Endothelial cell of umbilical vein (primary cell): Measurements from ENCODE around the gene PCDH15. TPM values are rescaled to one million over a fixed set of nuclear protein-coding genes. Genes with fewer than 3 reads are reported as not detected.

ENCODE experiments used
- BruUV-seq: library from RNA; stranded (reverse); fragments of 400-500 nt; replicated peaks from 2 replicates; lab custom pipeline; 2021; lab: Mats Ljungman, UMichigan
- CTCF ChIA-PET: fragments of 300-600, 350-600 bp; sonication (Branson Sonifier 250); formaldehyde crosslinking; loops from one replicate; lab custom pipeline; 2021; ENCODE audit warnings: antibody characterized with exemption, inconsistent platforms; lab: Charles Lee
- POLR2A ChIA-PET: fragments of 300-600, 350-600 bp; sonication (Branson Sonifier 250); formaldehyde crosslinking; loops from one replicate; lab custom pipeline; 2021; ENCODE audit warnings: antibody characterized with exemption, inconsistent platforms; lab: Charles Lee
- DNase-seq: peaks from one replicate; pipeline ENCODE4 v3.0.0-alpha.2; 2011; ENCODE audit warnings: low read depth, low spot score
- FAIRE-seq: peaks from 2 replicates; lab custom pipeline; 2011; peaks lifted over from hg19 to GRCh38; lab: Jason Lieb, UNC
- H2AFZ ChIP-seq: 2 replicates; pipeline ENCODE4 v1.6.0; 2012; ENCODE audit warnings: low read depth, low read length, control low read depth, inconsistent platforms
- H3K27ac ChIP-seq: 2 replicates; pipeline ENCODE4 v1.5.1; 2011; ENCODE audit warnings: low read depth, mild to moderate bottlenecking, control low read depth, low read length, moderate library complexity; ENCODE audit not compliant: insufficient read depth
- H3K27me3 ChIP-seq, 2 experiments: 2 replicates each; pipeline versions ENCODE4 v1.6.0 to v1.6.1; 2011; ENCODE audit warnings: low read length in 2 of 2, mixed read lengths in 1 of 2; ENCODE audit not compliant: control insufficient read depth in 2 of 2, insufficient read depth in 2 of 2
- H3K36me3 ChIP-seq, 2 experiments: 2 replicates in 1 of 2; 3 replicates in 1 of 2; pipeline ENCODE4 v1.5.1; 2011; ENCODE audit warnings: low read length in 2 of 2, mild to moderate bottlenecking in 1 of 2, moderate library complexity in 1 of 2; ENCODE audit not compliant: control insufficient read depth in 2 of 2, insufficient read depth in 2 of 2; ENCODE audit errors: extremely low read depth in 1 of 2
- H3K4me1 ChIP-seq: 3 replicates; pipeline ENCODE4 v1.5.1; 2011; ENCODE audit warnings: mild to moderate bottlenecking, low read length; ENCODE audit not compliant: control insufficient read depth, insufficient read depth; ENCODE audit errors: extremely low read depth
- H3K4me2 ChIP-seq: 2 replicates; pipeline ENCODE4 v1.6.1; 2011; ENCODE audit warnings: low read length, control low read depth, mixed read lengths; ENCODE audit not compliant: insufficient read depth
- H3K4me3 ChIP-seq, 3 experiments: fragments of 200-600 bp in 1 of 3; sonication (generic), shearing (Covaris generic) in 1 of 3; replicated peaks in 1 of 3; 2 replicates each; pipeline ENCODE4 v1.5.1; 2011 to 2016; ENCODE audit warnings: control low read depth in 3 of 3, low read length in 3 of 3, mild to moderate bottlenecking in 2 of 3, inconsistent platforms in 1 of 3, low read depth in 1 of 3, moderate library complexity in 1 of 3; ENCODE audit not compliant: insufficient read depth in 1 of 3
- H3K79me2 ChIP-seq: 2 replicates; pipeline ENCODE4 v1.6.0; 2012; ENCODE audit warnings: low read length, inconsistent platforms; ENCODE audit not compliant: control insufficient read depth, insufficient read depth
- H3K9ac ChIP-seq: replicated peaks from 2 replicates; pipeline ENCODE3; 2011; ENCODE audit warnings: low read length, control low read depth; ENCODE audit not compliant: insufficient read depth; ENCODE audit errors: extremely low read depth
- H3K9me1 ChIP-seq: replicated peaks from 3 replicates; pipeline ENCODE4 v1.6.0; 2011; ENCODE audit warnings: mild to moderate bottlenecking, low read length; ENCODE audit not compliant: control insufficient read depth, insufficient read depth; ENCODE audit errors: extremely low read depth
- H3K9me3 ChIP-seq: replicated peaks from 2 replicates; pipeline ENCODE4 v1.5.1; 2012; ENCODE audit warnings: low read length, inconsistent platforms; ENCODE audit not compliant: control insufficient read depth, insufficient read depth
- H4K20me1 ChIP-seq: replicated peaks from 2 replicates; pipeline ENCODE3; 2011; ENCODE audit warnings: mild to moderate bottlenecking, low read length; ENCODE audit not compliant: control insufficient read depth, insufficient read depth; ENCODE audit errors: extremely low read depth
- FOS ChIP-seq: IDR thresholded peaks from 2 replicates; pipeline ENCODE4 v1.6.1; 2011; ENCODE audit warnings: mild to moderate bottlenecking, low read length, moderate library complexity, borderline replicate concordance; ENCODE audit not compliant: insufficient read depth
- JUN ChIP-seq: IDR thresholded peaks from 2 replicates; pipeline ENCODE4 v1.6.1; 2011; ENCODE audit warnings: borderline replicate concordance, low read depth; ENCODE audit not compliant: insufficient read length, insufficient read depth
- MAX ChIP-seq: IDR thresholded peaks from 2 replicates; pipeline ENCODE4 v1.6.1; 2011; ENCODE audit not compliant: insufficient read depth, insufficient read length
- MYC ChIP-seq: IDR thresholded peaks from one replicate; pipeline ENCODE4 v1.6.1; 2011; ENCODE audit warnings: mild to moderate bottlenecking, low read depth, low read length
- POLR2A ChIP-seq: IDR thresholded peaks from 2 replicates; pipeline ENCODE4 v1.6.1; 2012; ENCODE audit warnings: low read depth, mild to moderate bottlenecking, control low read depth, low read length
- POLR2AphosphoS5 ChIP-seq: IDR thresholded peaks from 2 replicates; pipeline ENCODE4 v1.6.1; 2012; ENCODE audit warnings: low read depth, mild to moderate bottlenecking, control low read depth, low read length, moderate library complexity; ENCODE audit not compliant: insufficient read depth
- dilution Hi-C: fragments of 300-500 bp; cut with MboI; formaldehyde crosslinking; loops from one replicate; pipeline ENCODE4 v1.15.0; 2019; ENCODE audit warnings: low sequenced_read_pairs; ENCODE audit not compliant: extremely low pct_ligation_motif_present
- intact Hi-C: fragments of 100-400 bp; cut with micrococcal nuclease; formaldehyde crosslinking; loops from one replicate; pipeline ENCODE4 v1.10.0; 2022
- polyA plus RNA-seq, 4 experiments: library from polyadenylated mRNA; depleted of rRNA in 3 of 4; stranded (reverse) in 3 of 4; unstranded in 1 of 4; fragments of >200 nt; gene quantifications; 2 replicates each; pipeline versions ENCODE4 v1.2.1 to v1.2.3, GENCODE V29; 2011 to 2012; ENCODE audit warnings: missing spikeins in 1 of 4
- total RNA-seq: library from RNA; stranded (reverse); gene quantifications from 2 replicates; pipeline ENCODE4 v1.2.3, GENCODE V29; 2021
- TF ChIP-seq, protein P1 (sequence below), 2 donors: IDR thresholded peaks; 1 replicate in 1 of 2; 2 replicates in 1 of 2; pipeline ENCODE4 v1.5.1; 2011; ENCODE audit warnings: low read length in 2 of 2, mild to moderate bottlenecking in 2 of 2, moderate library complexity in 2 of 2, control low read depth in 1 of 2, inconsistent platforms in 1 of 2, low read depth in 1 of 2; ENCODE audit not compliant: insufficient read depth in 1 of 2; ENCODE audit errors: extremely low read depth in 1 of 2

The PCDH15 gene
- total and polyA plus RNA-seq, 2 donors (not counting 3 experiments of a cell fraction or from before 2014, with no cell fraction given), result 0.04 TPM; not detected in 1

DNA sequence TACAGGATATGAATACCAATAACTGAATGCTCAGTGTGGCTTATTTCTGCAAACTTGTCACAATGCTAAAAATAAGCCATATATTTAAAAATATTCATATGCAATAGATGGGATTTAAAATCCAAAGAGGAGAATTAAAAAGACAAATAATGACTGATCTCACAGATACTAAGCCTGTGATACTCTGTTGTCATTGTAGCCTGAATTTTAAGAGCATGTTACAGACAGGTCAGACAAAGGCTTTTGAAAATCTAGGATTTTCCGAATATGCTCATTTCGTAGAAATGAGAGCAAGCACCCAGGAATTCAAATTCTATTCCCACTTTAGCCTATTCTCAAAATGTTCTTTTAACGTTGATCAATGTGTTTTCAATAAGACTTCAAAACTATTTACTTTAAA, 269.7 kb downstream of the PCDH15 start:
- dilution Hi-C loops, result no loop called here
- no peaks in the 10 kb centered on the region for H3K9me3 ChIP-seq
- FAIRE-seq, result no peak
- H3K4me2 ChIP-seq, result no peak overlapping the region
- no peaks in the 10 kb centered on the region for H3K36me3 ChIP-seq
- H3K79me2 ChIP-seq, result no peaks in the 10 kb centered on the region
- BruUV-seq, result no TSS peak
- H4K20me1 ChIP-seq, result no peaks in the 10 kb centered on the region
- H3K4me1 ChIP-seq, result no peaks in the 10 kb centered on the region
- H3K27me3 ChIP-seq, result no peaks in the 10 kb centered on the region
- no peaks in the 10 kb centered on the region for H3K9me1 ChIP-seq
- no peak overlapping the region for H3K9ac ChIP-seq
- no peak overlapping the region for H3K27ac ChIP-seq
- ChIA-PET CTCF (no interaction called here), POLR2A (no interaction called here)
- TF ChIP-seq POLR2A (no peak), POLR2AphosphoS5 (no peak), MAX (no peak), JUN (no peak)
- intact Hi-C loops, result no loop called here
- H3K4me3 ChIP-seq, result no peak overlapping the region
- no peak overlapping the region for H2AFZ ChIP-seq
- DNase-seq, result no peak

GRCh38 chr10:54530299-54530698, 270.7 kb downstream of the PCDH15 start:
- ChIA-PET CTCF (interaction anchor here (1.1 kb wide), 1 partner anchor 10 kb away, joined by 3 read pairs; no protein-coding TSS in a partner anchor), POLR2A (no interaction called here)
- Histone ChIP-seq H3K36me3 (no peaks in the 10 kb centered on the region), H3K9me3 (no peaks in the 10 kb centered on the region), H3K4me1 (no peaks in the 10 kb centered on the region), H3K27me3 (no peaks in the 10 kb centered on the region), H4K20me1 (no peaks in the 10 kb centered on the region), H3K79me2 (no peaks in the 10 kb centered on the region), H3K9me1 (no peaks in the 10 kb centered on the region), H3K9ac (no peak overlapping the region), H3K27ac (no peak overlapping the region), H3K4me3 (no peak overlapping the region), H3K4me2 (no peak overlapping the region), H2AFZ (no peak overlapping the region)
- BruUV-seq, result no TSS peak
- FAIRE-seq, result no peak
- TF ChIP-seq, protein P1, sequence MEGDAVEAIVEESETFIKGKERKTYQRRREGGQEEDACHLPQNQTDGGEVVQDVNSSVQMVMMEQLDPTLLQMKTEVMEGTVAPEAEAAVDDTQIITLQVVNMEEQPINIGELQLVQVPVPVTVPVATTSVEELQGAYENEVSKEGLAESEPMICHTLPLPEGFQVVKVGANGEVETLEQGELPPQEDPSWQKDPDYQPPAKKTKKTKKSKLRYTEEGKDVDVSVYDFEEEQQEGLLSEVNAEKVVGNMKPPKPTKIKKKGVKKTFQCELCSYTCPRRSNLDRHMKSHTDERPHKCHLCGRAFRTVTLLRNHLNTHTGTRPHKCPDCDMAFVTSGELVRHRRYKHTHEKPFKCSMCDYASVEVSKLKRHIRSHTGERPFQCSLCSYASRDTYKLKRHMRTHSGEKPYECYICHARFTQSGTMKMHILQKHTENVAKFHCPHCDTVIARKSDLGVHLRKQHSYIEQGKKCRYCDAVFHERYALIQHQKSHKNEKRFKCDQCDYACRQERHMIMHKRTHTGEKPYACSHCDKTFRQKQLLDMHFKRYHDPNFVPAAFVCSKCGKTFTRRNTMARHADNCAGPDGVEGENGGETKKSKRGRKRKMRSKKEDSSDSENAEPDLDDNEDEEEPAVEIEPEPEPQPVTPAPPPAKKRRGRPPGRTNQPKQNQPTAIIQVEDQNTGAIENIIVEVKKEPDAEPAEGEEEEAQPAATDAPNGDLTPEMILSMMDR (IDR thresholded peaks at IDR 0.05; ENCODE audit: extremely low read depth in 1 of 2, insufficient read depth in 1 of 2, low read depth in 1 of 2, low read length in 2 of 2), result no peak
- TF ChIP-seq JUN (no peak), MYC (no peak), POLR2AphosphoS5 (no peak), FOS (no peak), POLR2A (no peak)
- intact Hi-C loops (no loop called here), dilution Hi-C loops (no loop called here)
- no peak for DNase-seq
